Endothelial cell of umbilical vein (primary cell): ENCODE data around the gene WIPI1. TPM values are rescaled to one million over a fixed set of nuclear protein-coding genes. Genes with fewer than 3 reads are reported as not detected.

Experiments
- BruUV-seq: library from RNA; stranded (reverse); fragments of 400-500 nt; replicated peaks from 2 replicates; lab custom pipeline; 2021; lab: Mats Ljungman, UMichigan
- CTCF ChIA-PET: fragments of 300-600, 350-600 bp; sonication (Branson Sonifier 250); formaldehyde crosslinking; loops from one replicate; lab custom pipeline; 2021; ENCODE audit warnings: antibody characterized with exemption, inconsistent platforms; lab: Charles Lee
- POLR2A ChIA-PET: fragments of 300-600, 350-600 bp; sonication (Branson Sonifier 250); formaldehyde crosslinking; loops from one replicate; lab custom pipeline; 2021; ENCODE audit warnings: antibody characterized with exemption, inconsistent platforms; lab: Charles Lee
- DNase-seq: peaks from one replicate; pipeline ENCODE4 v3.0.0-alpha.2; 2011; ENCODE audit warnings: low read depth, low spot score
- FAIRE-seq: peaks from 2 replicates; lab custom pipeline; 2011; peaks lifted over from hg19 to GRCh38; lab: Jason Lieb, UNC
- H2AFZ ChIP-seq: 2 replicates; pipeline ENCODE4 v1.6.0; 2012; ENCODE audit warnings: low read depth, low read length, control low read depth, inconsistent platforms
- H3K27ac ChIP-seq: 2 replicates; pipeline ENCODE4 v1.5.1; 2011; ENCODE audit warnings: low read depth, mild to moderate bottlenecking, control low read depth, low read length, moderate library complexity; ENCODE audit not compliant: insufficient read depth
- H3K27me3 ChIP-seq, 2 experiments: 2 replicates each; pipeline versions ENCODE4 v1.6.0 to v1.6.1; 2011; ENCODE audit warnings: low read length in 2 of 2, mixed read lengths in 1 of 2; ENCODE audit not compliant: control insufficient read depth in 2 of 2, insufficient read depth in 2 of 2
- H3K36me3 ChIP-seq, 2 experiments: 2 replicates in 1 of 2; 3 replicates in 1 of 2; pipeline ENCODE4 v1.5.1; 2011; ENCODE audit warnings: low read length in 2 of 2, mild to moderate bottlenecking in 1 of 2, moderate library complexity in 1 of 2; ENCODE audit not compliant: control insufficient read depth in 2 of 2, insufficient read depth in 2 of 2; ENCODE audit errors: extremely low read depth in 1 of 2
- H3K4me1 ChIP-seq: 3 replicates; pipeline ENCODE4 v1.5.1; 2011; ENCODE audit warnings: mild to moderate bottlenecking, low read length; ENCODE audit not compliant: control insufficient read depth, insufficient read depth; ENCODE audit errors: extremely low read depth
- H3K4me2 ChIP-seq: 2 replicates; pipeline ENCODE4 v1.6.1; 2011; ENCODE audit warnings: low read length, control low read depth, mixed read lengths; ENCODE audit not compliant: insufficient read depth
- H3K4me3 ChIP-seq, 3 experiments: fragments of 200-600 bp in 1 of 3; sonication (generic), shearing (Covaris generic) in 1 of 3; replicated peaks in 1 of 3; 2 replicates each; pipeline ENCODE4 v1.5.1; 2011 to 2016; ENCODE audit warnings: control low read depth in 3 of 3, low read length in 3 of 3, mild to moderate bottlenecking in 2 of 3, inconsistent platforms in 1 of 3, low read depth in 1 of 3, moderate library complexity in 1 of 3; ENCODE audit not compliant: insufficient read depth in 1 of 3
- H3K79me2 ChIP-seq: 2 replicates; pipeline ENCODE4 v1.6.0; 2012; ENCODE audit warnings: low read length, inconsistent platforms; ENCODE audit not compliant: control insufficient read depth, insufficient read depth
- H3K9ac ChIP-seq: replicated peaks from 2 replicates; pipeline ENCODE3; 2011; ENCODE audit warnings: low read length, control low read depth; ENCODE audit not compliant: insufficient read depth; ENCODE audit errors: extremely low read depth
- H3K9me1 ChIP-seq: replicated peaks from 3 replicates; pipeline ENCODE4 v1.6.0; 2011; ENCODE audit warnings: mild to moderate bottlenecking, low read length; ENCODE audit not compliant: control insufficient read depth, insufficient read depth; ENCODE audit errors: extremely low read depth
- H3K9me3 ChIP-seq: replicated peaks from 2 replicates; pipeline ENCODE4 v1.5.1; 2012; ENCODE audit warnings: low read length, inconsistent platforms; ENCODE audit not compliant: control insufficient read depth, insufficient read depth
- H4K20me1 ChIP-seq: replicated peaks from 2 replicates; pipeline ENCODE3; 2011; ENCODE audit warnings: mild to moderate bottlenecking, low read length; ENCODE audit not compliant: control insufficient read depth, insufficient read depth; ENCODE audit errors: extremely low read depth
- EZH2 ChIP-seq: IDR thresholded peaks from 2 replicates; pipeline ENCODE4 v1.6.1; 2012; ENCODE audit warnings: borderline replicate concordance, low read depth, mild to moderate bottlenecking, moderate library complexity, low read length, inconsistent platforms; ENCODE audit not compliant: severe bottlenecking
- FOS ChIP-seq: IDR thresholded peaks from 2 replicates; pipeline ENCODE4 v1.6.1; 2011; ENCODE audit warnings: mild to moderate bottlenecking, low read length, moderate library complexity, borderline replicate concordance; ENCODE audit not compliant: insufficient read depth
- GATA2 ChIP-seq: IDR thresholded peaks from 2 replicates; pipeline ENCODE4 v1.7.0; 2011; ENCODE audit warnings: low read depth, mild to moderate bottlenecking, moderate library complexity, mixed read lengths, low read length; ENCODE audit not compliant: insufficient read length, insufficient read depth
- JUN ChIP-seq: IDR thresholded peaks from 2 replicates; pipeline ENCODE4 v1.6.1; 2011; ENCODE audit warnings: borderline replicate concordance, low read depth; ENCODE audit not compliant: insufficient read length, insufficient read depth
- MYC ChIP-seq: IDR thresholded peaks from one replicate; pipeline ENCODE4 v1.6.1; 2011; ENCODE audit warnings: mild to moderate bottlenecking, low read depth, low read length
- POLR2A ChIP-seq: IDR thresholded peaks from 2 replicates; pipeline ENCODE4 v1.6.1; 2012; ENCODE audit warnings: low read depth, mild to moderate bottlenecking, control low read depth, low read length
- POLR2AphosphoS5 ChIP-seq: IDR thresholded peaks from 2 replicates; pipeline ENCODE4 v1.6.1; 2012; ENCODE audit warnings: low read depth, mild to moderate bottlenecking, control low read depth, low read length, moderate library complexity; ENCODE audit not compliant: insufficient read depth
- dilution Hi-C: fragments of 300-500 bp; cut with MboI; formaldehyde crosslinking; loops from one replicate; pipeline ENCODE4 v1.15.0; 2019; ENCODE audit warnings: low sequenced_read_pairs; ENCODE audit not compliant: extremely low pct_ligation_motif_present
- intact Hi-C: fragments of 100-400 bp; cut with micrococcal nuclease; formaldehyde crosslinking; loops from one replicate; pipeline ENCODE4 v1.10.0; 2022
- polyA plus RNA-seq, 4 experiments: library from polyadenylated mRNA; depleted of rRNA in 3 of 4; stranded (reverse) in 3 of 4; unstranded in 1 of 4; fragments of >200 nt; gene quantifications; 2 replicates each; pipeline versions ENCODE4 v1.2.1 to v1.2.3, GENCODE V29; 2011 to 2012; ENCODE audit warnings: missing spikeins in 1 of 4
- total RNA-seq: library from RNA; stranded (reverse); gene quantifications from 2 replicates; pipeline ENCODE4 v1.2.3, GENCODE V29; 2021
- TF ChIP-seq, protein P1 (sequence below), 2 donors: IDR thresholded peaks; 1 replicate in 1 of 2; 2 replicates in 1 of 2; pipeline ENCODE4 v1.5.1; 2011; ENCODE audit warnings: low read length in 2 of 2, mild to moderate bottlenecking in 2 of 2, moderate library complexity in 2 of 2, control low read depth in 1 of 2, inconsistent platforms in 1 of 2, low read depth in 1 of 2; ENCODE audit not compliant: insufficient read depth in 1 of 2; ENCODE audit errors: extremely low read depth in 1 of 2
- TF ChIP-seq, protein P2 (sequence below): IDR thresholded peaks from 2 replicates; pipeline ENCODE4 v1.6.1; 2011; ENCODE audit not compliant: insufficient read depth, insufficient read length

WIPI1 gene
- total and polyA plus RNA-seq, 2 donors (not counting 3 experiments of a cell fraction or from before 2014, with no cell fraction given), result 49.9 to 70.3 TPM

DNA sequence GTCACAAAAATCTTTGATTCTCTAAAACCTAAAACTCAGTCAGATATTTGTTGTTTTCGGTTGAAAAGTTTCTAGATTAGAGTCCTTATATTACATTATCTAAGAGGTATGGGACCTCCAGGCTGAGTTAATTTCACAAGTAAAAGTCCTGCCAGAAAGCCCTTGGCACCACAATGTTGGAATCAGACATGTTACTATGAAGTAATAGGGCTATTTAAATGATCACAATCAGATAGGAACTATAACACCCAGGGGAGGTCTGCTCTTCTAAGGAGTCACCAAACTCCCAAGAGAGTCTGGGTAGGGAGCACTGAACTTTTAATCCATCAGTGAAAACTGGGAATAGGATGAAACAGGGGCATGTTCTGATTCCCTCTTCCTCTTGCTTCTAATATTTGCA is 54.2 kb downstream of the WIPI1 start:
- Histone ChIP-seq H3K4me1 (peaks cover 11% of the 10 kb centered on the region), H3K27ac (no peak overlapping the region), H3K9ac (no peak overlapping the region), H3K79me2 (no peaks in the 10 kb centered on the region), H3K9me3 (no peaks in the 10 kb centered on the region), H3K9me1 (no peaks in the 10 kb centered on the region), H3K4me3 (no peak overlapping the region), H3K27me3 (no peaks in the 10 kb centered on the region), H3K36me3 (no peaks in the 10 kb centered on the region), H4K20me1 (no peaks in the 10 kb centered on the region), H2AFZ (no peak overlapping the region), H3K4me2 (no peak overlapping the region)
- ChIA-PET POLR2A (no interaction called here), CTCF (no interaction called here)
- no peak for TF ChIP-seq POLR2AphosphoS5
- TF ChIP-seq POLR2A, result no peak
- TF ChIP-seq, protein P1, sequence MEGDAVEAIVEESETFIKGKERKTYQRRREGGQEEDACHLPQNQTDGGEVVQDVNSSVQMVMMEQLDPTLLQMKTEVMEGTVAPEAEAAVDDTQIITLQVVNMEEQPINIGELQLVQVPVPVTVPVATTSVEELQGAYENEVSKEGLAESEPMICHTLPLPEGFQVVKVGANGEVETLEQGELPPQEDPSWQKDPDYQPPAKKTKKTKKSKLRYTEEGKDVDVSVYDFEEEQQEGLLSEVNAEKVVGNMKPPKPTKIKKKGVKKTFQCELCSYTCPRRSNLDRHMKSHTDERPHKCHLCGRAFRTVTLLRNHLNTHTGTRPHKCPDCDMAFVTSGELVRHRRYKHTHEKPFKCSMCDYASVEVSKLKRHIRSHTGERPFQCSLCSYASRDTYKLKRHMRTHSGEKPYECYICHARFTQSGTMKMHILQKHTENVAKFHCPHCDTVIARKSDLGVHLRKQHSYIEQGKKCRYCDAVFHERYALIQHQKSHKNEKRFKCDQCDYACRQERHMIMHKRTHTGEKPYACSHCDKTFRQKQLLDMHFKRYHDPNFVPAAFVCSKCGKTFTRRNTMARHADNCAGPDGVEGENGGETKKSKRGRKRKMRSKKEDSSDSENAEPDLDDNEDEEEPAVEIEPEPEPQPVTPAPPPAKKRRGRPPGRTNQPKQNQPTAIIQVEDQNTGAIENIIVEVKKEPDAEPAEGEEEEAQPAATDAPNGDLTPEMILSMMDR (IDR thresholded peaks at IDR 0.05; ENCODE audit: extremely low read depth in 1 of 2, insufficient read depth in 1 of 2, low read depth in 1 of 2, low read length in 2 of 2), result no peak
- TF ChIP-seq, protein P2, sequence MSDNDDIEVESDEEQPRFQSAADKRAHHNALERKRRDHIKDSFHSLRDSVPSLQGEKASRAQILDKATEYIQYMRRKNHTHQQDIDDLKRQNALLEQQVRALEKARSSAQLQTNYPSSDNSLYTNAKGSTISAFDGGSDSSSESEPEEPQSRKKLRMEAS, result no peak
- no peak for TF ChIP-seq EZH2
- TF ChIP-seq MYC, result no peak
- TF ChIP-seq GATA2, result no peak
- TF ChIP-seq JUN, result no peak
- TF ChIP-seq FOS, result no peak
- DNase-seq (no peak), FAIRE-seq (no peak)
- no TSS peak for BruUV-seq
- dilution Hi-C loops, result no loop called here
- intact Hi-C loops, result no loop called here
